NCI-H446 treated with DMSO at 0.1 percent for 48 hours (cell line): ENCODE measurements around the gene PRSS50.

Experiments
- DNase-seq: peaks from one replicate; lab custom pipeline; 2025; lab: John Stamatoyannopoulos, UW

The PRSS50 gene

GRCh38 chr3:46670000-46670890, 47.4 kb downstream of the PRSS50 start:
- DNase-seq, result no peak

GRCh38 chr3:46669191-46669999, 48.3 kb downstream of the PRSS50 start:
- no peak for DNase-seq

GRCh38 chr3:46668591-46668990, 49.1 kb downstream of the PRSS50 start:
- no peak for DNase-seq

GRCh38 chr3:46668116-46668515, 49.6 kb downstream of the PRSS50 start:
- no peak for DNase-seq

- DNase-seq, result no peak
Observed at GRCh38 chr3:46667657-46668056, 50.0 kb downstream of the PRSS50 start.

GRCh38 chr3:46667061-46667621, 50.5 kb downstream of the PRSS50 start:
- DNase-seq, result no peak

- no peak for DNase-seq
Observed at GRCh38 chr3:46666453-46666845, 51.2 kb downstream of the PRSS50 start.

GRCh38 chr3:46665763-46666452, 51.8 kb downstream of the PRSS50 start:
- DNase-seq, result no peak

GRCh38 chr3:46664971-46665762, 52.5 kb downstream of the PRSS50 start:
- DNase-seq, result no peak

- DNase-seq, result no peak
Observed at GRCh38 chr3:46664188-46664970, 53.3 kb downstream of the PRSS50 start.

- no peak for DNase-seq
Observed at GRCh38 chr3:46663591-46664135, 54.0 kb downstream of the PRSS50 start.

- DNase-seq, result no peak
Observed at GRCh38 chr3:46662771-46663551, 54.7 kb downstream of the PRSS50 start.
